GM19455 (cell line): ENCODE results near the gene PER2.
A peak's percentile ranks its signal among the peaks of the same experiment; 100 is the strongest.

Experiments used
- ATAC-seq: cut with Tn5 transposase; IDR thresholded peaks from one replicate; pipeline ENCODE4 v1.9.1; 2021; ENCODE audit not compliant: unreplicated experiment

PER2 gene

GRCh38 chr2:238269741-238270140, 18.7 kb downstream of the PER2 start:
- ATAC-seq, result no peak

GRCh38 chr2:238267884-238268680, 20.3 kb downstream of the PER2 start:
- no peak for ATAC-seq

GRCh38 chr2:238267341-238267710, 21.1 kb downstream of the PER2 start:
- ATAC-seq, result no peak

- ATAC-seq, result no peak
Measured at GRCh38 chr2:238265605-238266004, 22.8 kb downstream of the PER2 start.

- no peak for ATAC-seq
Measured at GRCh38 chr2:238264072-238264460, 24.3 kb downstream of the PER2 start.

- no peak for ATAC-seq
Measured at GRCh38 chr2:238263204-238264071, 25.0 kb downstream of the PER2 start.

- ATAC-seq, result no peak
Measured at GRCh38 chr2:238262496-238263122, 25.8 kb downstream of the PER2 start.

GRCh38 chr2:238261718-238262375, 26.6 kb downstream of the PER2 start:
- no peak for ATAC-seq

GRCh38 chr2:238260883-238261282, 27.5 kb downstream of the PER2 start:
- ATAC-seq, result no peak

- ATAC-seq, result no peak
Measured at GRCh38 chr2:238259061-238260020, 29.1 kb downstream of the PER2 start.

- ATAC-seq, result no peak
Measured at GRCh38 chr2:238257786-238258700, 30.4 kb downstream of the PER2 start.

- ATAC-seq, result peak; percentile 64
Measured at GRCh38 chr2:238256594-238257104, 31.8 kb downstream of the PER2 start.

GRCh38 chr2:238256111-238256510, 32.3 kb downstream of the PER2 start:
- ATAC-seq, result no peak

- ATAC-seq, result no peak
Measured at GRCh38 chr2:238255636-238256035, 32.8 kb downstream of the PER2 start.

- ATAC-seq, result no peak
Measured at GRCh38 chr2:238255151-238255551, 33.3 kb downstream of the PER2 start.

GRCh38 chr2:238254095-238254723, 34.2 kb downstream of the PER2 start:
- no peak for ATAC-seq

GRCh38 chr2:238252766-238253630, 35.4 kb downstream of the PER2 start:
- no peak for ATAC-seq
